HEK293T (cell line): ENCODE data around the gene PAK3.

Experiments used
- ARNT ChIP-seq: fragments of 450-650 bp; IDR thresholded peaks from 2 replicates; pipeline ENCODE4 v1.6.1; 2017; ENCODE audit warnings: mild to moderate bottlenecking
- BHLHE40 ChIP-seq: fragments of 450-650 bp; IDR thresholded peaks from 2 replicates; pipeline ENCODE4 v1.6.1; 2016; ENCODE audit warnings: mild to moderate bottlenecking, moderate library complexity, borderline replicate concordance
- ELF4 ChIP-seq: fragments of 450-650 bp; IDR thresholded peaks from 2 replicates; pipeline ENCODE4 v1.6.1; 2017; ENCODE audit warnings: antibody characterized with exemption
- FOXK2 ChIP-seq: fragments of 450-650 bp; IDR thresholded peaks from 2 replicates; pipeline ENCODE4 v1.6.1; 2016; ENCODE audit warnings: mild to moderate bottlenecking
- LEF1 ChIP-seq: fragments of 450-650 bp; IDR thresholded peaks from 2 replicates; pipeline ENCODE4 v1.6.1; 2017; ENCODE audit warnings: mild to moderate bottlenecking, borderline replicate concordance
- NFRKB ChIP-seq: fragments of 450-650 bp; IDR thresholded peaks from 2 replicates; pipeline ENCODE4 v1.6.1; 2016; ENCODE audit warnings: mild to moderate bottlenecking, moderate library complexity
- SP1 ChIP-seq: fragments of 450-650 bp; IDR thresholded peaks from 2 replicates; pipeline ENCODE4 v1.6.1; 2017
- TARDBP ChIP-seq: fragments of 450-650 bp; IDR thresholded peaks from 2 replicates; pipeline ENCODE4 v1.6.1; 2016

DNA sequence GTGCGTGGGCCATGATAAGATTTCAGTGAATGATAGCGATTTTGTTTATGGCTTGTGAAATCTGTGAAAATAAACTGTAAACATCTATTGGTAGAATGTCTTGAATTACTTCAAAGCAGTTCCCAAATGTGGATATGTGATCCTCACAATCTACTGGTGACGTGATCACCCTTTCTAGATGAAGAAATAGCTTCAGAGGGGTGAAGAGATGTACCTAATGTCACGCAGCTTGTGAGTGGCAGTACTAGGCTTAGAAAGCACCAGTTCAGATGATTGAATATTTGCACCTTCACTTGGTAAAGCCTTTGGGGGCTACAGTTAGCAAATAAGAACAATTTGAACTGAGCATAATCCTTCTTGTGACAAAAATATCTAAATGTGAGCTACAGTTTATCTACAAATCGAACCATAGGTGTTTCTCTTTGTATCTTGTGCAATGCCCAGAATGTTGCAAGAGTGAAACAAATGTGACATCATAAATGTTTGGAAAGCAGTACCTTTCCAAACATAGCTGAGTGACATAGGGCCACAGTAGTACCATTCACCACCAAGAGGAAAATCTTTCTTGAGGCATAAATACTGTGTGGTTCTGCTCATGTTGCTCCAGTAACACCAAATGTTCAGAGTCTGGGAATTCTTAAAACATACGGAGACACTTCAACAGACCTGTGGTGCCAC, 14.2 kb downstream of the PAK3 start:
- TF ChIP-seq BHLHE40 (no peak), ARNT (no peak), ELF4 (no peak), LEF1 (no peak), TARDBP (no peak), FOXK2 (no peak), NFRKB (no peak), SP1 (no peak)
